Stimulated activated CD4-positive, alpha-beta T cell treated with anti-CD3 and anti-CD28 coated beads, Interleukin-12 subunit alpha, Interleukin-12 subunit beta, amount 100 ng/mL, for 4 hours (primary cell): ENCODE data around the gene CTNNA1.

Experiments used
- DNase-seq: peaks from one replicate; pipeline ENCODE4 v3.0.0-alpha.2; 2020

The CTNNA1 gene

GRCh38 chr5:138951986-138952735 is 198.9 kb downstream of the CTNNA1 start:
- no peak for DNase-seq

- DNase-seq, result no peak
Measured at GRCh38 chr5:138952962-138953361, 199.7 kb downstream of the CTNNA1 start.

- peak; percentile 7 for DNase-seq
Measured at GRCh38 chr5:138953387-138954256, 200.4 kb downstream of the CTNNA1 start.

GRCh38 chr5:138954257-138955012 is 201.2 kb downstream of the CTNNA1 start:
- DNase-seq, result no peak

- no peak for DNase-seq
Measured at GRCh38 chr5:138955013-138955660, 201.9 kb downstream of the CTNNA1 start.

GRCh38 chr5:138955671-138956295 is 202.6 kb downstream of the CTNNA1 start:
- no peak for DNase-seq

- no peak for DNase-seq
Measured at GRCh38 chr5:138956801-138957200, 203.6 kb downstream of the CTNNA1 start.

- no peak for DNase-seq
Measured at GRCh38 chr5:138960145-138960692, 207.0 kb downstream of the CTNNA1 start.

- no peak for DNase-seq
Measured at GRCh38 chr5:138961221-138961620, 208.0 kb downstream of the CTNNA1 start.

GRCh38 chr5:138961729-138962128 is 208.5 kb downstream of the CTNNA1 start:
- no peak for DNase-seq

GRCh38 chr5:138962614-138963370 is 209.6 kb downstream of the CTNNA1 start:
- no peak for DNase-seq

- DNase-seq, result no peak
Measured at GRCh38 chr5:138963763-138964371, 210.6 kb downstream of the CTNNA1 start.

GRCh38 chr5:138964647-138965201 is 211.5 kb downstream of the CTNNA1 start:
- no peak for DNase-seq

- DNase-seq, result no peak
Measured at GRCh38 chr5:138965626-138966025, 212.4 kb downstream of the CTNNA1 start.

- DNase-seq, result no peak
Measured at GRCh38 chr5:138966236-138966985, 213.2 kb downstream of the CTNNA1 start.

GRCh38 chr5:138967791-138968448 is 214.7 kb downstream of the CTNNA1 start:
- no peak for DNase-seq

- no peak for DNase-seq
Measured at GRCh38 chr5:138968601-138969000, 215.4 kb downstream of the CTNNA1 start.

GRCh38 chr5:138969323-138970002 is 216.2 kb downstream of the CTNNA1 start:
- DNase-seq, result no peak
